OCI-LY7 (cell line): ENCODE results near the gene ALS2CL. TPM values are rescaled to one million over a fixed set of nuclear protein-coding genes. Genes with fewer than 3 reads are reported as not detected.

Experiments
- BruUV-seq: library from RNA; stranded (reverse); fragments of 400-500 nt; replicated peaks from 2 replicates; lab custom pipeline; 2021; lab: Mats Ljungman, UMichigan
- CTCF ChIA-PET: fragments of 300-600 bp; sonication (Branson Sonifier 250); formaldehyde crosslinking; loops from one replicate; lab custom pipeline; 2022; ENCODE audit warnings: antibody characterized with exemption; ENCODE audit not compliant: unreplicated experiment; lab: Charles Lee
- POLR2A ChIA-PET: fragments of 300-600 bp; sonication (Branson Sonifier 250); formaldehyde crosslinking; loops from one replicate; lab custom pipeline; 2022; ENCODE audit warnings: antibody characterized with exemption; lab: Charles Lee
- DNase-seq: peaks from one replicate; pipeline ENCODE4 v3.0.0-alpha.2; 2015; ENCODE audit warnings: low spot score
- H2AFZ ChIP-seq: fragments of 200-600 bp; sonication (generic), shearing (Covaris generic); 2 replicates; pipeline ENCODE4 v1.6.1; 2014; ENCODE audit warnings: mild to moderate bottlenecking, antibody characterized with exemption, low read length, moderate library complexity
- H3K27ac ChIP-seq: fragments of 200-600 bp; sonication (generic); 2 replicates; pipeline ENCODE4 v1.5.1; 2014; ENCODE audit warnings: mixed run types, low read depth, mild to moderate bottlenecking, moderate library complexity, low read length, inconsistent platforms; ENCODE audit not compliant: poor library complexity, severe bottlenecking
- H3K36me3 ChIP-seq: fragments of 200-600 bp; sonication (generic); 2 replicates; pipeline ENCODE4 v1.6.1; 2014; ENCODE audit warnings: mild to moderate bottlenecking, antibody characterized with exemption, low read length, moderate library complexity, mixed read lengths; ENCODE audit not compliant: insufficient read depth
- H3K4me1 ChIP-seq: fragments of 200-600 bp; sonication (generic); 2 replicates; pipeline ENCODE4 v1.5.1; 2014; ENCODE audit warnings: mild to moderate bottlenecking, low read length; ENCODE audit not compliant: insufficient read depth, poor library complexity, severe bottlenecking
- H3K4me2 ChIP-seq: fragments of 200-600 bp; sonication (generic); 2 replicates; pipeline ENCODE4 v1.6.1; 2014; ENCODE audit warnings: mild to moderate bottlenecking, low read length
- H3K4me3 ChIP-seq: fragments of 200-600 bp; sonication (generic); 2 replicates; pipeline ENCODE4 v1.5.1; 2014; ENCODE audit warnings: mild to moderate bottlenecking, low read depth, low read length; ENCODE audit not compliant: poor library complexity, severe bottlenecking
- H3K79me2 ChIP-seq: fragments of 200-600 bp; sonication (generic); 2 replicates; pipeline ENCODE4 v1.6.1; 2016; ENCODE audit warnings: low read depth, mild to moderate bottlenecking, low read length, moderate library complexity, mixed read lengths; ENCODE audit not compliant: insufficient read depth
- H3K9me2 ChIP-seq: fragments of 200-600 bp; sonication (generic); 2 replicates; pipeline ENCODE4 v1.6.1; 2016; ENCODE audit warnings: mild to moderate bottlenecking, low read length, mixed read lengths; ENCODE audit not compliant: insufficient read depth
- H3K9me3 ChIP-seq: fragments of 200-600 bp; sonication (generic); 2 replicates; pipeline ENCODE4 v1.6.1; 2014; ENCODE audit warnings: mild to moderate bottlenecking, mixed run types, low read length, mixed read lengths
- H4K20me1 ChIP-seq: fragments of 200-600 bp; sonication (generic); 2 replicates; pipeline ENCODE4 v1.6.1; 2014; ENCODE audit warnings: mild to moderate bottlenecking, antibody characterized with exemption, low read length, moderate library complexity, mixed read lengths; ENCODE audit not compliant: insufficient read depth
- EZH2phosphoT487 ChIP-seq: fragments of 200-600 bp; sonication (generic); IDR thresholded peaks from 2 replicates; pipeline ENCODE4 v1.6.1; 2018; ENCODE audit warnings: low read depth, borderline replicate concordance, mild to moderate bottlenecking, mixed run types, antibody characterized with exemption, low read length, moderate library complexity, mixed read lengths
- intact Hi-C: fragments of 100-400 bp; cut with micrococcal nuclease; formaldehyde crosslinking; loops from one replicate; pipeline ENCODE4 v1.10.0; 2022; ENCODE audit not compliant: unreplicated experiment
- total RNA-seq, 2 experiments: library from RNA; depleted of rRNA in 1 of 2; stranded (reverse); fragments of >200 nt in 1 of 2; shearing (Covaris generic) in 1 of 2; gene quantifications; 2 replicates each; pipeline ENCODE4 v1.2.3, GENCODE V29; 2014 to 2022
- TF ChIP-seq, protein P1 (sequence below): fragments of 200-600 bp; sonication (generic); conservative IDR thresholded peaks from 2 replicates; pipeline ENCODE4 v1.5.1; 2014; ENCODE audit warnings: mild to moderate bottlenecking, antibody characterized with exemption, low read length, moderate library complexity, mixed read lengths

The ALS2CL gene
- total RNA-seq, 2 experiments from 2014 or later: 0.28 TPM; not detected in 1

DNA sequence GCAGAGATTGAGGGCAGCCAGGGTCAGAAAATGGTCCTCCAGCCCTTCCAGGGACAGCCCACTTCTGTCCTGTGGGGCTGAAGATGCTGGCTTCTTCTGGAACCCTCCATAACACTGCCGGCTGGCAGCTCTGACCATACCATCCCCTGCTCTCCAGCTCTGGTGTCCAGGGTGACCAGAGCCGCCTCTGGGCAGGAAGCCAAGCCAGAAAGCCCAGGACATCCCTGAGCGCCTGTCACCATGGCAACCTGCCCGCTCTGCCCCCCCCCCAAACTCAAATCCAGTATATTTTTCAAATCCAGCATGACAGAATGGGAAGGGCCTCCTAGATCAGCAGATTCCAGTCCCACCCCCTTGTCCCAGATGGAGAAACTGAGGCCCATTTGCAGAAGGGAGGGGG, 7.3 kb upstream of the ALS2CL start:
- Histone ChIP-seq H3K9me2 (no peaks in the 10 kb centered on the region), H3K4me3 (no peak overlapping the region), H2AFZ (no peak overlapping the region), H3K4me1 (peaks cover 1% of the 10 kb centered on the region), H3K4me2 (no peak overlapping the region), H3K27ac (no peak overlapping the region), H3K79me2 (no peaks in the 10 kb centered on the region), H4K20me1 (no peaks in the 10 kb centered on the region), H3K36me3 (no peaks in the 10 kb centered on the region), H3K9me3 (no peaks in the 10 kb centered on the region)
- ChIA-PET CTCF (no interaction called here), POLR2A (interaction anchor here (0.7 kb wide), 1 partner anchor 317 kb away, joined by 3 read pairs; no protein-coding TSS in a partner anchor)
- BruUV-seq: no TSS peak
- DNase-seq: no peak
- intact Hi-C loops: loop anchor here (10.0 kb wide), 2 partner anchors 314 to 674 kb away; no protein-coding TSS in a partner anchor
- TF ChIP-seq EZH2phosphoT487: no peak
- TF ChIP-seq, protein P1, sequence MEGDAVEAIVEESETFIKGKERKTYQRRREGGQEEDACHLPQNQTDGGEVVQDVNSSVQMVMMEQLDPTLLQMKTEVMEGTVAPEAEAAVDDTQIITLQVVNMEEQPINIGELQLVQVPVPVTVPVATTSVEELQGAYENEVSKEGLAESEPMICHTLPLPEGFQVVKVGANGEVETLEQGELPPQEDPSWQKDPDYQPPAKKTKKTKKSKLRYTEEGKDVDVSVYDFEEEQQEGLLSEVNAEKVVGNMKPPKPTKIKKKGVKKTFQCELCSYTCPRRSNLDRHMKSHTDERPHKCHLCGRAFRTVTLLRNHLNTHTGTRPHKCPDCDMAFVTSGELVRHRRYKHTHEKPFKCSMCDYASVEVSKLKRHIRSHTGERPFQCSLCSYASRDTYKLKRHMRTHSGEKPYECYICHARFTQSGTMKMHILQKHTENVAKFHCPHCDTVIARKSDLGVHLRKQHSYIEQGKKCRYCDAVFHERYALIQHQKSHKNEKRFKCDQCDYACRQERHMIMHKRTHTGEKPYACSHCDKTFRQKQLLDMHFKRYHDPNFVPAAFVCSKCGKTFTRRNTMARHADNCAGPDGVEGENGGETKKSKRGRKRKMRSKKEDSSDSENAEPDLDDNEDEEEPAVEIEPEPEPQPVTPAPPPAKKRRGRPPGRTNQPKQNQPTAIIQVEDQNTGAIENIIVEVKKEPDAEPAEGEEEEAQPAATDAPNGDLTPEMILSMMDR: no peak

DNA sequence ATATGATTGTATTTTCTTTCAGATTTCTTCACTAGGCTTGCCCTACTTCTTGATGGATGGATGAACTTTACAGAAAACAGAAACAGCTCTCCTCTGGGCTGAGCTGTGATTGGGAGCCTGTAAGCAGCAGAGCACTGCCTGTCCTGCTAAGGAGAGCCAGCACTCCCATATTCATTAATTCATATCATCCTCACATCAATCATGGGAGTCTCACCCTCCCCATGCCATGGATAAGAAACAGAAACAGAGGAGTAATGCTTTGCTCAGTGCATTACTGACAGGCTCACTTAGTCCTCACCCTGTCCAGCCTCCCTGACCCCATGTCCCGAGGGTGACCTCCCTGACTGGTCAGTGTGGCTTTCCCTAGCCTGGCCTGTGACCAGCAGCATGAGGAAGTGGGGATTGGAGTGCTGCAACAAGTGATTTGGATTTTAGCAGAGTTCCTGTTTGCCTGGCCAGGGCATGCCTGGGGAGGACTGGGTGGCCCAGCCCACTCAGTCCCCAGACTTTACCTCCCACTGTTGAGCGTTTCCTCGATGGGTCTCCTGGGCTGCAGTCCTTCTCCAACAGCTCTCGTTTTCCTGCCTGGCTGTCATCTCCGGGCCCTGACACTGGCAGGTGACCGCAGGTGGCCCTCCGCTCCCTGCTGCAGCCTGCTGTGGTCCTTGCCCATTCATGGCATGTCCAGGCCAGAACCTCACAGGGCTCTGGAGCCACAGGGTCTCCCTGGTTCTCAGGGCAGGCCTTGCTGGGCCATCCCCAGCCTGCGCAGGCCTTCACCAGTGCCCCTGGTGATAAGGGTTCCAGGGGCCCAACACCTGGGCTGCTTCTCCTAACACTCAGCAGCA, 6.4 kb upstream of the ALS2CL start:
- H4K20me1 ChIP-seq: no peaks in the 10 kb centered on the region
- POLR2A ChIA-PET: interaction anchor here (0.7 kb wide), 1 partner anchor 316 kb away, joined by 3 read pairs; no protein-coding TSS in a partner anchor
- no peaks in the 10 kb centered on the region for H3K9me2 ChIP-seq
- TF ChIP-seq, protein P1: no peak
- intact Hi-C loops: loop anchor here (10.0 kb wide), 2 partner anchors 315 to 675 kb away; no protein-coding TSS in a partner anchor
- BruUV-seq: no TSS peak
- CTCF ChIA-PET: no interaction called here
- H3K4me1 ChIP-seq: peaks cover 10% of the 10 kb centered on the region
- H3K4me3 ChIP-seq: no peak overlapping the region
- H3K36me3 ChIP-seq: no peaks in the 10 kb centered on the region
- H3K79me2 ChIP-seq: no peaks in the 10 kb centered on the region
- H3K27ac ChIP-seq: no peak overlapping the region
- H2AFZ ChIP-seq: no peak overlapping the region
- no peak overlapping the region for H3K4me2 ChIP-seq
- DNase-seq: no peak
- no peaks in the 10 kb centered on the region for H3K9me3 ChIP-seq
